WTC11 (cell line): ENCODE data around the gene LMCD1. TPM values are rescaled to one million over a fixed set of nuclear protein-coding genes. Genes with fewer than 3 reads are reported as not detected.

Experiments used
- ATAC-seq: fragments of 200-7000 bp; cut with Tn5 transposase; 2 replicates; pipeline ENCODE4 v1.10.0; 2021; ENCODE audit warnings: mild to moderate bottlenecking, moderate library complexity
- CTCF ChIA-PET: fragments of 300-600 bp; sonication (Branson Sonifier 250); formaldehyde crosslinking; loops from one replicate; lab custom pipeline; 2021; ENCODE audit warnings: antibody characterized with exemption; lab: Charles Lee
- POLR2A ChIA-PET: fragments of 350-600 bp; sonication (Branson Sonifier 250); formaldehyde crosslinking; loops from one replicate; lab custom pipeline; 2021; ENCODE audit warnings: antibody characterized with exemption; lab: Charles Lee
- DNase-seq: peaks from one replicate; pipeline ENCODE4 v3.0.0; 2021; ENCODE audit warnings: low spot score
- H3K27ac Mint-ChIP-seq: 2 replicates; pipeline ENCODE4 v1.8.0; 2021; ENCODE audit warnings: mixed read lengths
- H3K27me3 Mint-ChIP-seq: 2 replicates; pipeline ENCODE4 v1.8.0; 2021; ENCODE audit warnings: low read depth, mild to moderate bottlenecking, moderate library complexity, mixed read lengths
- H3K36me3 Mint-ChIP-seq: 2 replicates; pipeline ENCODE4 v1.8.0; 2021; ENCODE audit warnings: mixed read lengths
- H3K4me1 Mint-ChIP-seq: 2 replicates; pipeline ENCODE4 v1.8.0; 2022; ENCODE audit warnings: mixed read lengths
- H3K4me3 Mint-ChIP-seq: 2 replicates; pipeline ENCODE4 v1.8.0; 2021; ENCODE audit warnings: mild to moderate bottlenecking, moderate library complexity, mixed read lengths
- H3K9me3 Mint-ChIP-seq: 2 replicates; pipeline ENCODE4 v1.8.0; 2021; ENCODE audit warnings: mixed read lengths
- ATF1 ChIP-seq: sonication (generic); formaldehyde crosslinking; IDR thresholded peaks from 2 replicates; pipeline ENCODE4 v1.8.1; 2023; ENCODE audit warnings: mild to moderate bottlenecking, moderate library complexity, missing genetic modification reagents
- E2F4 ChIP-seq: sonication (generic); formaldehyde crosslinking; IDR thresholded peaks from 2 replicates; pipeline ENCODE4 v1.8.1; 2022; ENCODE audit warnings: low read depth, mild to moderate bottlenecking, moderate library complexity, missing genetic modification reagents, borderline replicate concordance
- GABPB1 ChIP-seq: sonication (generic); formaldehyde crosslinking; IDR thresholded peaks from 2 replicates; pipeline ENCODE4 v1.8.1; 2023; ENCODE audit warnings: mild to moderate bottlenecking, missing genetic modification reagents
- GRHL2 ChIP-seq: fragments of 250-450 bp; sonication (Bioruptor Pico); IDR thresholded peaks from 2 replicates; pipeline ENCODE4 v1.8.0; 2022; ENCODE audit warnings: mild to moderate bottlenecking, moderate library complexity; ENCODE audit not compliant: insufficient replicate concordance, severe bottlenecking
- IRF2 ChIP-seq: sonication (generic); formaldehyde crosslinking; IDR thresholded peaks from 2 replicates; pipeline ENCODE4 v1.8.0; 2022; ENCODE audit warnings: low read depth, missing genetic modification reagents, borderline replicate concordance
- JAZF1 ChIP-seq: fragments of 250-450 bp; sonication (Bioruptor Pico); IDR thresholded peaks from 2 replicates; pipeline ENCODE4 v1.9.0; 2021; ENCODE audit warnings: moderate library complexity, mild to moderate bottlenecking, inconsistent platforms
- MYBL2 ChIP-seq: sonication (generic); formaldehyde crosslinking; IDR thresholded peaks from 2 replicates; pipeline ENCODE4 v1.8.1; 2023; ENCODE audit warnings: mild to moderate bottlenecking, moderate library complexity, missing genetic modification reagents
- NFYB ChIP-seq: sonication (generic); formaldehyde crosslinking; conservative IDR thresholded peaks from 2 replicates; pipeline ENCODE4 v1.8.0; 2022; ENCODE audit warnings: low read depth, missing genetic modification reagents
- NR3C1 ChIP-seq: sonication (generic); formaldehyde crosslinking; conservative IDR thresholded peaks from 2 replicates; pipeline ENCODE4 v1.8.1; 2023; ENCODE audit warnings: low read depth, mild to moderate bottlenecking, missing genetic modification reagents
- OVOL2 ChIP-seq: fragments of 250-450 bp; sonication (Bioruptor Pico); IDR thresholded peaks from 2 replicates; pipeline ENCODE4 v1.9.0; 2021; ENCODE audit warnings: mild to moderate bottlenecking, borderline replicate concordance
- PREB ChIP-seq: sonication (generic); formaldehyde crosslinking; IDR thresholded peaks from 2 replicates; pipeline ENCODE4 v1.8.1; 2022; ENCODE audit warnings: mild to moderate bottlenecking, missing genetic modification reagents, moderate library complexity, borderline replicate concordance
- RORB ChIP-seq: fragments of 250-450 bp; sonication (Bioruptor Pico); IDR thresholded peaks from 2 replicates; pipeline ENCODE4 v1.9.0; 2021; ENCODE audit warnings: mild to moderate bottlenecking
- SMAD3 ChIP-seq: sonication (generic); formaldehyde crosslinking; IDR thresholded peaks from 2 replicates; pipeline ENCODE4 v1.8.0; 2022; ENCODE audit warnings: missing genetic modification reagents, mild to moderate bottlenecking, borderline replicate concordance
- TCF7 ChIP-seq: sonication (generic); formaldehyde crosslinking; IDR thresholded peaks from 2 replicates; pipeline ENCODE4 v1.8.0; 2022; ENCODE audit warnings: mild to moderate bottlenecking, low read depth, missing genetic modification reagents, moderate library complexity
- ZNF138 ChIP-seq: sonication (generic); formaldehyde crosslinking; conservative IDR thresholded peaks from 2 replicates; pipeline ENCODE4 v1.8.1; 2022; ENCODE audit warnings: mild to moderate bottlenecking, moderate library complexity, missing genetic modification reagents
- ZNF219 ChIP-seq: sonication (generic); formaldehyde crosslinking; IDR thresholded peaks from 2 replicates; pipeline ENCODE4 v1.8.0; 2023; ENCODE audit warnings: missing genetic modification reagents, mild to moderate bottlenecking, borderline replicate concordance
- ZNF263 ChIP-seq: sonication (generic); formaldehyde crosslinking; IDR thresholded peaks from 2 replicates; pipeline ENCODE4 v1.8.1; 2022; ENCODE audit warnings: low read depth, mild to moderate bottlenecking, moderate library complexity, missing genetic modification reagents
- ZNF423 ChIP-seq: fragments of 250-450 bp; sonication (Bioruptor Pico); IDR thresholded peaks from 2 replicates; pipeline ENCODE4 v2.1.2; 2022; ENCODE audit warnings: mild to moderate bottlenecking, moderate library complexity
- ZNF532 ChIP-seq: fragments of 250-450 bp; sonication (Bioruptor Pico); IDR thresholded peaks from 2 replicates; pipeline ENCODE4 v1.9.0; 2021; ENCODE audit warnings: mild to moderate bottlenecking, borderline replicate concordance
- total RNA-seq: library from RNA; stranded (reverse); gene quantifications from 3 replicates; pipeline ENCODE4 v1.2.3, GENCODE V29; 2021

Gene LMCD1
- total RNA-seq, 1 experiment from 2014 or later = 12.5 TPM

GRCh38 chr3:8470801-8471200 lies 30.8 kb upstream of the LMCD1 start:
- ChIA-PET POLR2A (no interaction called here), CTCF (no interaction called here)
- Mint-ChIP-seq H3K36me3 (no peaks in the 10 kb centered on the region), H3K27me3 (no peaks in the 10 kb centered on the region), H3K4me1 (peaks cover 3% of the 10 kb centered on the region; the same call in 1 of the 2 replicates), H3K27ac (no peak overlapping the region), H3K4me3 (no peak overlapping the region), H3K9me3 (no peaks in the 10 kb centered on the region)
- ATAC-seq (no peak), DNase-seq (no peak)
- no peak for TF ChIP-seq ZNF138 (CRISPR knock-in tag)

GRCh38 chr3:8472549-8472948 lies 29.1 kb upstream of the LMCD1 start:
- H3K4me1 Mint-ChIP-seq = peaks cover 3% of the 10 kb centered on the region; the same call in 1 of the 2 replicates
- no peaks in the 10 kb centered on the region for H3K9me3 Mint-ChIP-seq
- POLR2A ChIA-PET = no interaction called here

GRCh38 chr3:8473029-8473428 lies 28.6 kb upstream of the LMCD1 start:
- Mint-ChIP-seq H3K36me3 (no peaks in the 10 kb centered on the region), H3K27ac (no peak overlapping the region), H3K4me3 (no peak overlapping the region), H3K4me1 (peaks cover 3% of the 10 kb centered on the region; the same call in 1 of the 2 replicates), H3K27me3 (no peaks in the 10 kb centered on the region), H3K9me3 (no peaks in the 10 kb centered on the region)
- CTCF ChIA-PET = interaction anchor here (0.8 to 1.3 kb wide), 2 partner anchors 26 to 191 kb away, joined by 3 read pairs; no protein-coding TSS in a partner anchor
- ATAC-seq (peak; percentile 30; the same call in 1 of the 2 replicates), DNase-seq (no peak)
- POLR2A ChIA-PET = no interaction called here
- TF ChIP-seq ZNF263 (CRISPR knock-in tag) = no peak

More at GRCh38 chr3:8472549-8472948, 29.1 kb upstream of the LMCD1 start:
- no peaks in the 10 kb centered on the region for H3K36me3 Mint-ChIP-seq
- H3K4me3 Mint-ChIP-seq = no peak overlapping the region
- peak; percentile 78 for ATAC-seq
- TF ChIP-seq TCF7 (CRISPR knock-in tag) (no peak), JAZF1 (CRISPR knock-in tag) (no peak), ZNF532 (CRISPR knock-in tag) (no peak), ZNF219 (no peak), ATF1 (CRISPR knock-in tag) (no peak), GRHL2 (CRISPR knock-in tag) (no peak), SMAD3 (CRISPR knock-in tag) (no peak)
- CTCF ChIA-PET = interaction anchor here (0.8 to 1.3 kb wide), 4 partner anchors 26 to 191 kb away, joined by 3 to 4 read pairs (median 3); partner anchors contain the start of gene LMCD1
- peak; percentile 12 for DNase-seq
- H3K27me3 Mint-ChIP-seq = no peaks in the 10 kb centered on the region
- H3K27ac Mint-ChIP-seq = no peak overlapping the region

- TF ChIP-seq PREB (CRISPR knock-in tag) (no peak), ZNF423 (no peak), OVOL2 (CRISPR knock-in tag) (no peak), E2F4 (CRISPR knock-in tag) (no peak), IRF2 (CRISPR knock-in tag) (no peak), RORB (CRISPR knock-in tag) (no peak), ZNF138 (CRISPR knock-in tag) (no peak), NR3C1 (no peak), GABPB1 (CRISPR knock-in tag) (no peak), MYBL2 (CRISPR knock-in tag) (no peak), NFYB (CRISPR knock-in tag) (no peak), TCF7 (CRISPR knock-in tag) (no peak)
- ATAC-seq (no peak), DNase-seq (no peak)
- ChIA-PET POLR2A (no interaction called here), CTCF (no interaction called here)
- 0 out of 2 replicates have a peak, but pooled peaks cover 4% of the 10 kb centered on the region for H3K9me3 Mint-ChIP-seq
- H3K27me3 Mint-ChIP-seq = no peaks in the 10 kb centered on the region
- no peak overlapping the region for H3K27ac Mint-ChIP-seq
- no peaks in the 10 kb centered on the region for H3K36me3 Mint-ChIP-seq
- H3K4me3 Mint-ChIP-seq = no peak overlapping the region
- peaks cover 3% of the 10 kb centered on the region; the same call in 1 of the 2 replicates for H3K4me1 Mint-ChIP-seq
Measured at GRCh38 chr3:8473990-8474389, 27.6 kb upstream of the LMCD1 start.
